Measurements from ENCODE around the gene ATG4C.

Gene ATG4C

GRCh38 chr1:62905309-62905708, 121.4 kb downstream of the ATG4C start (continued):
- TF ChIP-seq MEIS1 (CRISPR knock-in tag; IDR thresholded peaks at IDR 0.05; ENCODE audit: borderline replicate concordance): no peak

GRCh38 chr1:62905872-62906271, 121.9 kb downstream of the ATG4C start:
- ChIA-PET CTCF (interaction anchor here (0.6 to 5.1 kb wide), 9 partner anchors 10 to 202 kb away, joined by 3 to 30 read pairs (median 3); no protein-coding TSS in a partner anchor), POLR2A (no interaction called here)
- H3K27ac ChIP-seq (ENCODE audit: extremely low read depth, low read depth, low read length): no peak overlapping the region
- no peaks in the 10 kb centered on the region for H3K9me3 ChIP-seq (ENCODE audit: control insufficient read depth, insufficient read depth, low read depth, low read length)
- no peaks in the 10 kb centered on the region for H3K4me1 ChIP-seq (ENCODE audit: control insufficient read depth, insufficient read depth, low read length)
- TF ChIP-seq ZNF112 (tag by site-specific recombination; IDR thresholded peaks at IDR 0.05): no peak
- no peak for TF ChIP-seq ZNF76 (tag by site-specific recombination; IDR thresholded peaks at IDR 0.05; ENCODE audit: borderline replicate concordance, low read depth)
- TF ChIP-seq MYNN (tag by site-specific recombination; IDR thresholded peaks at IDR 0.05; ENCODE audit: borderline replicate concordance): no peak
- TF ChIP-seq ZNF292 (tag by site-specific recombination; IDR thresholded peaks at IDR 0.05; ENCODE audit: borderline replicate concordance, low read depth): no peak
- TF ChIP-seq, protein P1, sequence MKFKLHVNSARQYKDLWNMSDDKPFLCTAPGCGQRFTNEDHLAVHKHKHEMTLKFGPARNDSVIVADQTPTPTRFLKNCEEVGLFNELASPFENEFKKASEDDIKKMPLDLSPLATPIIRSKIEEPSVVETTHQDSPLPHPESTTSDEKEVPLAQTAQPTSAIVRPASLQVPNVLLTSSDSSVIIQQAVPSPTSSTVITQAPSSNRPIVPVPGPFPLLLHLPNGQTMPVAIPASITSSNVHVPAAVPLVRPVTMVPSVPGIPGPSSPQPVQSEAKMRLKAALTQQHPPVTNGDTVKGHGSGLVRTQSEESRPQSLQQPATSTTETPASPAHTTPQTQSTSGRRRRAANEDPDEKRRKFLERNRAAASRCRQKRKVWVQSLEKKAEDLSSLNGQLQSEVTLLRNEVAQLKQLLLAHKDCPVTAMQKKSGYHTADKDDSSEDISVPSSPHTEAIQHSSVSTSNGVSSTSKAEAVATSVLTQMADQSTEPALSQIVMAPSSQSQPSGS (tag by site-specific recombination; IDR thresholded peaks at IDR 0.05; ENCODE audit: low read depth): no peak
- no peak for TF ChIP-seq SALL2 (tag by site-specific recombination; IDR thresholded peaks at IDR 0.05; ENCODE audit: borderline replicate concordance)
- TF ChIP-seq ZNF837 (tag by site-specific recombination; IDR thresholded peaks at IDR 0.05): no peak
- TF ChIP-seq ZSCAN30 (tag by site-specific recombination; IDR thresholded peaks at IDR 0.05): no peak
- TF ChIP-seq ZNF544 (tag by site-specific recombination; IDR thresholded peaks at IDR 0.05): no peak
- TF ChIP-seq ZNF157 (tag by site-specific recombination; IDR thresholded peaks at IDR 0.05): no peak
- no peak for TF ChIP-seq IKZF3 (tag by site-specific recombination; IDR thresholded peaks at IDR 0.05)
- TF ChIP-seq, protein P2, sequence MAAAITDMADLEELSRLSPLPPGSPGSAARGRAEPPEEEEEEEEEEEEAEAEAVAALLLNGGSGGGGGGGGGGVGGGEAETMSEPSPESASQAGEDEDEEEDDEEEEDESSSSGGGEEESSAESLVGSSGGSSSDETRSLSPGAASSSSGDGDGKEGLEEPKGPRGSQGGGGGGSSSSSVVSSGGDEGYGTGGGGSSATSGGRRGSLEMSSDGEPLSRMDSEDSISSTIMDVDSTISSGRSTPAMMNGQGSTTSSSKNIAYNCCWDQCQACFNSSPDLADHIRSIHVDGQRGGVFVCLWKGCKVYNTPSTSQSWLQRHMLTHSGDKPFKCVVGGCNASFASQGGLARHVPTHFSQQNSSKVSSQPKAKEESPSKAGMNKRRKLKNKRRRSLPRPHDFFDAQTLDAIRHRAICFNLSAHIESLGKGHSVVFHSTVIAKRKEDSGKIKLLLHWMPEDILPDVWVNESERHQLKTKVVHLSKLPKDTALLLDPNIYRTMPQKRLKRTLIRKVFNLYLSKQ (tag by site-specific recombination; IDR thresholded peaks at IDR 0.05; ENCODE audit: borderline replicate concordance): no peak
- TF ChIP-seq ZBTB48 (tag by site-specific recombination; IDR thresholded peaks at IDR 0.05): no peak
- TF ChIP-seq PRDM2 (tag by site-specific recombination; IDR thresholded peaks at IDR 0.05; ENCODE audit: borderline replicate concordance): no peak
- no peak for TF ChIP-seq ZNF654 (tag by site-specific recombination; IDR thresholded peaks at IDR 0.05; ENCODE audit: low read depth)
- H3K36me3 ChIP-seq (ENCODE audit: control insufficient read depth in 2 of 2, insufficient read depth in 1 of 2, low read length in 2 of 2): no peaks in the 10 kb centered on the region
- H3K4me3 ChIP-seq (ENCODE audit: low read depth, low read length): no peak overlapping the region
